B cell (primary cell): Measurements from ENCODE around the gene TYW1B. TPM values are rescaled to one million over a fixed set of nuclear protein-coding genes. Genes with fewer than 3 reads are reported as not detected.

Experiments used
- ATAC-seq: fragments of 200-7000 bp; cut with Tn5 transposase; one replicate; pipeline ENCODE4 v1.10.0; 2021; ENCODE audit warnings: low read depth, mild to moderate bottlenecking, moderate number of reproducible peaks, moderate library complexity
- CTCF ChIA-PET: fragments of 350-600 bp; sonication (Branson Sonifier 250); formaldehyde crosslinking; loops from one replicate; lab custom pipeline; 2021; ENCODE audit warnings: antibody characterized with exemption, inconsistent platforms; lab: Charles Lee
- POLR2A ChIA-PET: fragments of 350-600 bp; sonication (Branson Sonifier 250); formaldehyde crosslinking; loops from one replicate; lab custom pipeline; 2021; ENCODE audit warnings: antibody characterized with exemption; lab: Charles Lee
- DNase-seq: peaks from one replicate; pipeline ENCODE4 v3.0.0; 2013
- H2AFZ ChIP-seq: 2 replicates; pipeline ENCODE4 v1.6.1; 2012; ENCODE audit warnings: mild to moderate bottlenecking, low read depth, low read length; ENCODE audit not compliant: insufficient read depth, poor library complexity, severe bottlenecking
- H3K27ac ChIP-seq, 2 donors: 1 replicate in 1 of 2; 2 replicates in 1 of 2; pipeline ENCODE4 v1.5.1; 2012 to 2013; ENCODE audit warnings: low read length in 2 of 2, mild to moderate bottlenecking in 2 of 2, moderate library complexity in 1 of 2
- H3K27me3 ChIP-seq, 4 experiments: fragments of 200-600 bp in 1 of 4; sonication (generic) in 1 of 4; replicated peaks in 1 of 4; 1 replicate in 2 of 4; 2 replicates in 2 of 4; pipeline versions ENCODE4 v1.6.1 to v1.7.0; 2013 to 2016; ENCODE audit warnings: low read length in 3 of 4, mild to moderate bottlenecking in 2 of 4, mixed read lengths in 1 of 4, moderate library complexity in 1 of 4; ENCODE audit not compliant: insufficient read depth in 4 of 4, control insufficient read depth in 3 of 4; ENCODE audit errors: control extremely low read depth in 1 of 4
- H3K36me3 ChIP-seq, 2 experiments: replicated peaks in 1 of 2; 1 replicate in 1 of 2; 2 replicates in 1 of 2; pipeline versions ENCODE4 v1.6.1 to v1.7.1; 2013; ENCODE audit warnings: low read length in 1 of 2; ENCODE audit not compliant: insufficient read depth in 2 of 2, control insufficient read depth in 1 of 2; ENCODE audit errors: control extremely low read depth in 1 of 2, extremely low read depth in 1 of 2
- H3K4me1 ChIP-seq, 2 donors: fragments of 200-600 bp in 1 of 2; sonication (generic) in 1 of 2; 1 replicate in 1 of 2; 2 replicates in 1 of 2; pipeline versions ENCODE4 v1.5.1 to v1.6.1; 2013 to 2017; ENCODE audit warnings: low read length in 2 of 2; ENCODE audit not compliant: control insufficient read depth in 2 of 2, insufficient read depth in 2 of 2
- H3K4me2 ChIP-seq: replicated peaks from 2 replicates; pipeline ENCODE3; 2012; ENCODE audit warnings: mild to moderate bottlenecking, low read depth, low read length; ENCODE audit not compliant: poor library complexity, severe bottlenecking
- H3K4me3 ChIP-seq, 5 experiments: fragments of 200-600 bp in 1 of 5; sonication (generic) in 1 of 5; 1 replicate in 3 of 5; 2 replicates in 2 of 5; pipeline versions ENCODE4 v1.5.1 to v1.7.0; 2011 to 2016; ENCODE audit warnings: low read length in 4 of 5, mild to moderate bottlenecking in 4 of 5, low read depth in 2 of 5, control low read depth in 1 of 5, moderate library complexity in 1 of 5; ENCODE audit not compliant: insufficient read depth in 1 of 5; ENCODE audit errors: control extremely low read depth in 1 of 5, extremely low read depth in 1 of 5
- H3K79me2 ChIP-seq: fragments of 200-600 bp; sonication (generic); one replicate; pipeline ENCODE4 v1.6.0; 2016; ENCODE audit warnings: low read length; ENCODE audit not compliant: control insufficient read depth, insufficient read depth
- H3K9ac ChIP-seq: fragments of 200-600 bp; sonication (generic); 2 replicates; pipeline ENCODE4 v1.6.1; 2017; ENCODE audit warnings: mild to moderate bottlenecking, low read length, moderate library complexity
- H3K9me3 ChIP-seq, 3 donors: one replicate each; pipeline versions ENCODE4 v1.6.1 to v1.7.1; 2013; ENCODE audit warnings: low read length in 2 of 3; ENCODE audit not compliant: control insufficient read depth in 2 of 3, insufficient read depth in 1 of 3; ENCODE audit errors: control extremely low read depth in 1 of 3
- H4K20me1 ChIP-seq: 2 replicates; pipeline ENCODE4 v1.6.0; 2012; ENCODE audit warnings: mild to moderate bottlenecking, low read length; ENCODE audit not compliant: insufficient read depth, control insufficient read depth, poor library complexity, severe bottlenecking
- H3K27ac Mint-ChIP-seq: one replicate; pipeline ENCODE4 v1.8.0; 2021; ENCODE audit warnings: mixed read lengths
- H3K27me3 Mint-ChIP-seq: one replicate; pipeline ENCODE4 v1.8.0; 2021; ENCODE audit warnings: mixed read lengths
- H3K4me1 Mint-ChIP-seq: one replicate; pipeline ENCODE4 v1.8.0; 2021; ENCODE audit warnings: mixed read lengths
- H3K4me3 Mint-ChIP-seq: one replicate; pipeline ENCODE4 v1.8.0; 2021; ENCODE audit warnings: mixed read lengths
- H3K9me3 Mint-ChIP-seq: one replicate; pipeline ENCODE4 v1.8.0; 2022; ENCODE audit warnings: mixed read lengths; ENCODE audit not compliant: insufficient read depth
- EZH2 ChIP-seq: IDR thresholded peaks from 2 replicates; pipeline ENCODE4 v1.6.1; 2012; ENCODE audit warnings: borderline replicate concordance, low read depth, mild to moderate bottlenecking, moderate library complexity, low read length; ENCODE audit not compliant: insufficient read depth, poor library complexity, severe bottlenecking
- WGBS: methylation state at CpG from one replicate; pipeline ENCODE4 v1.1.5; 2013; ENCODE audit warnings: missing lambda C conversion rate; ENCODE audit not compliant: insufficient coverage; 5-methylcytosine and 5-hydroxymethylcytosine counted together
- intact Hi-C: fragments of 100-400 bp; cut with micrococcal nuclease; formaldehyde crosslinking; loops from one replicate; pipeline ENCODE4 v1.10.0; 2022
- polyA plus RNA-seq: library from polyadenylated mRNA; depleted of rRNA; stranded (reverse); fragments of >200 nt; gene quantifications from 2 replicates; pipeline ENCODE4 v1.2.3, GENCODE V29; 2012
- total RNA-seq, 2 donors: library from RNA; stranded (reverse); fragments of 120-200 nt in 1 of 2; gene quantifications; 1 replicate in 1 of 2; 2 replicates in 1 of 2; pipeline versions ENCODE4 v1.2.3 to v1.2.4, GENCODE V29; 2013 to 2022
- TF ChIP-seq, protein P1 (sequence below): fragments of 200-600 bp; IDR thresholded peaks from one replicate; pipeline ENCODE4 v1.8.0; 2022; ENCODE audit warnings: antibody characterized with exemption, mild to moderate bottlenecking

The TYW1B gene
- total and polyA plus RNA-seq, 2 donors (not counting 1 experiment from before 2014, with no cell fraction given): 4.4 to 9.4 TPM

DNA sequence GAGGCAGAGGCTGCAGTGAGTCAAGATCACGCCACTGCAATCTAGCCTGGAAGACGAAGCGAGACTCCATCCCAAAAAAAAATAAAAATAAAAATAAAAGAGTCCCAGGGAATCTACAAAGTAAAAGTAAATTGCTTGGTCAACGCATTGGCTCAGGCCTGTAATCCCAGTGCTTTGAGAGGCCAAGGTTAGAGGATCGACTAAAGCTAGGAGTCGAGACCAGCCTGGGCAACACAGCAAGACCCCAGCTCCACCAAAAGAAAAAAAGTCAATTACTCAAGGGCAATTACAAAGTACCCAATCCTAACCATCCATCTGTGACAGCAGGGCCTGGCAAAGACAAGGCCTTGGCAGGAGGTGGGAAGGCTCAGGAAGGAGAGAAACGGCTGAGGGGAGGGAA lies 288.3 kb downstream of the TYW1B start:
- H3K4me3 ChIP-seq: no peak overlapping the region
- TF ChIP-seq EZH2: no peak
- WGBS: no CpG with 5 or more reads among the region's 7 CpGs
- H3K27me3 ChIP-seq: no peaks in the 10 kb centered on the region
- H3K36me3 ChIP-seq: no peaks in the 10 kb centered on the region
- no peak overlapping the region for H3K4me2 ChIP-seq
- no peaks in the 10 kb centered on the region for H3K4me1 ChIP-seq
- Mint-ChIP-seq H3K4me1 (no peaks in the 10 kb centered on the region), H3K9me3 (no peaks in the 10 kb centered on the region), H3K4me3 (no peak overlapping the region), H3K27me3 (no peaks in the 10 kb centered on the region), H3K27ac (no peak overlapping the region)
- no peaks in the 10 kb centered on the region for H3K9me3 ChIP-seq
- no peak overlapping the region for H3K9ac ChIP-seq
- H3K79me2 ChIP-seq: no peaks in the 10 kb centered on the region
- ATAC-seq: no peak
- no peaks in the 10 kb centered on the region for H4K20me1 ChIP-seq
- no peak overlapping the region for H3K27ac ChIP-seq
- POLR2A ChIA-PET: no interaction called here
- CTCF ChIA-PET: no interaction called here
- DNase-seq: no peak
- intact Hi-C loops: no loop called here
- H2AFZ ChIP-seq: no peak overlapping the region

DNA sequence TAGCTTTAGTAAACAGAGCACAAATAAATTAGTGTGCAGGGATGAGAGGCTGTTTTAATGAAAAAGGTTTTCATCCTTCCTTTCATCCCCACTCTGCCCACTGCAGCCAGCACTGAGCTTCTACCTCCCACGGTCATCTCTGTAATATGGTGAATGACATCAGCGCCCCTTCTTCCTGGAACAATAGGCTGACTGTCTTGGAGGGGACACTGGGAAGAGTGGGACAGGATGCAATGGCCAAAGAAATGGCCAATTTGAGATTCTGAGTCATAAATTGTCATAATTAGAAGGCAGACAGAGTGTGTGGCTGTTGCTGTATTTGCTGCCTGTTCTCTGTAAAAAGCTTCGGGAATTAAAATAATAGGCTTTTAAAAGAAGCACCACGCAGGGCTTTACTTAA lies 289.1 kb downstream of the TYW1B start:
- Histone ChIP-seq H2AFZ (no peak overlapping the region), H3K4me3 (no peak overlapping the region), H3K4me2 (no peak overlapping the region), H4K20me1 (no peaks in the 10 kb centered on the region), H3K4me1 (no peaks in the 10 kb centered on the region), H3K27me3 (no peaks in the 10 kb centered on the region), H3K79me2 (no peaks in the 10 kb centered on the region), H3K36me3 (no peaks in the 10 kb centered on the region), H3K9me3 (no peaks in the 10 kb centered on the region), H3K9ac (no peak overlapping the region), H3K27ac (no peak overlapping the region)
- ATAC-seq (no peak), DNase-seq (no peak)
- no peaks in the 10 kb centered on the region for H3K9me3 Mint-ChIP-seq
- intact Hi-C loops: no loop called here
- TF ChIP-seq EZH2: no peak
- TF ChIP-seq, protein P1, sequence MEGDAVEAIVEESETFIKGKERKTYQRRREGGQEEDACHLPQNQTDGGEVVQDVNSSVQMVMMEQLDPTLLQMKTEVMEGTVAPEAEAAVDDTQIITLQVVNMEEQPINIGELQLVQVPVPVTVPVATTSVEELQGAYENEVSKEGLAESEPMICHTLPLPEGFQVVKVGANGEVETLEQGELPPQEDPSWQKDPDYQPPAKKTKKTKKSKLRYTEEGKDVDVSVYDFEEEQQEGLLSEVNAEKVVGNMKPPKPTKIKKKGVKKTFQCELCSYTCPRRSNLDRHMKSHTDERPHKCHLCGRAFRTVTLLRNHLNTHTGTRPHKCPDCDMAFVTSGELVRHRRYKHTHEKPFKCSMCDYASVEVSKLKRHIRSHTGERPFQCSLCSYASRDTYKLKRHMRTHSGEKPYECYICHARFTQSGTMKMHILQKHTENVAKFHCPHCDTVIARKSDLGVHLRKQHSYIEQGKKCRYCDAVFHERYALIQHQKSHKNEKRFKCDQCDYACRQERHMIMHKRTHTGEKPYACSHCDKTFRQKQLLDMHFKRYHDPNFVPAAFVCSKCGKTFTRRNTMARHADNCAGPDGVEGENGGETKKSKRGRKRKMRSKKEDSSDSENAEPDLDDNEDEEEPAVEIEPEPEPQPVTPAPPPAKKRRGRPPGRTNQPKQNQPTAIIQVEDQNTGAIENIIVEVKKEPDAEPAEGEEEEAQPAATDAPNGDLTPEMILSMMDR: no peak
- no peaks in the 10 kb centered on the region for H3K4me1 Mint-ChIP-seq
- ChIA-PET POLR2A (no interaction called here), CTCF (no interaction called here)
- 95% methylated on average over 3 of the region's 4 CpGs for WGBS
- H3K27me3 Mint-ChIP-seq: no peaks in the 10 kb centered on the region
- H3K4me3 Mint-ChIP-seq: no peak overlapping the region
- no peak overlapping the region for H3K27ac Mint-ChIP-seq
